Bladder microvascular endothelial cell (primary cell): ENCODE data around the gene CNIH4. TPM values are rescaled to one million over a fixed set of nuclear protein-coding genes. Genes with fewer than 3 reads are reported as not detected.

Source experiments
- total RNA-seq: library from RNA; depleted of rRNA; stranded (reverse); fragments of >200 nt; gene quantifications from 2 replicates; pipeline ENCODE4 v1.2.3, GENCODE V29; 2014

Gene CNIH4
- total RNA-seq = 96.8 and 111 TPM in 2 replicates

GRCh38 chr1:224356685-224357625, at the start of gene CNIH4:
TSS of gene CNIH4 (plus strand) at chr1:224356879. CDS start at chr1:224356925, 46 bp downstream.

GRCh38 chr1:224329842-224330753, 26.6 kb upstream of the CNIH4 start, which contains the start of gene NVL:
TSS of gene NVL (minus strand) at chr1:224330172. CDS start at chr1:224330127, 45 bp downstream.

Other genes with a start within 250 kb of the CNIH4 start
- gene FBXO28, start 242.8 kb upstream of the CNIH4 start, total RNA-seq = 23.8 and 69.1 TPM in 2 replicates
- 50.5 and 109 TPM in 2 replicates for gene DEGS1, start 173.6 kb upstream of the CNIH4 start, total RNA-seq
- 19.3 and 34.6 TPM in 2 replicates for gene NVL, start 26.7 kb upstream of the CNIH4 start, total RNA-seq
- gene WDR26, start 77.9 kb downstream of the CNIH4 start, total RNA-seq = 49.1 and 156 TPM in 2 replicates